Stimulated activated CD4-positive, alpha-beta T cell treated with anti-CD3 and anti-CD28 coated beads, Interleukin-12 subunit alpha, Interleukin-12 subunit beta, amount 100 ng/mL, for 4 hours (primary cell): Measurements from ENCODE around the gene NRXN3.

Experiments used
- DNase-seq: peaks from one replicate; pipeline ENCODE4 v3.0.0-alpha.2; 2020

NRXN3 gene

DNA sequence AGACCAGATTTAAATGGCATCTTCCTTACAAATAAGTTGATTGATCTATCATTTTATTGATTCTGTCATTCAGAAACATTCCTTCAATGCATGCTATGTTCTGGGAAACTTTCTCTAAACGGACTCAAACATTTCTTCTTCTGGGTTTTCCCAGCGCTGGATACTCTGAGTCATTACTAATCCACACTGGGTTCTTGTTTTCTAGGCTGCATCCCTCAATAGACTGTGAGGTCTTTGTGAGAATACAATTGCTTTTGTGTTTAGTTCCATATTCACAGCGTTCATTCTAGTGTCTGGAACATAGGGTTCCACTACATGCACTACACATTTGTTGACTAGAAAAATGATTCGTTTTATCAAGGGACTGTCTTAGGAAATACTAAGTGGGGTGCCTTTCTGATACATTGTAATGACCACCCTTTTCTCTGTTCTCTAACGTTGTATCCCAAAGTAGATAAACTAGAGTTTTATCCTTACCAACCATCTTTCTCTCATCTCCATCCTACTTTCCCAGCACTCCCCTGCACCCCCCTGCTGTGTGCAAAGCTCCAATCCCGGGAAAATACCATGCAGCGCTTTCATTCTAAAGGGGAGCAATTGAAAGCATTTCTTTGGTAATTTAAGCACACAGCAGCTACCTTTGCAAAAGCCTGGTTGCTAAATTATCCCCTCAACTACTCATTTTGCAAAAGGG, 1162.5 kb downstream of the NRXN3 start:
- DNase-seq = no peak

- no peak for DNase-seq
These were observed 1163.0 kb downstream of the NRXN3 start for GRCh38 chr14:79333198-79333546.

- DNase-seq = no peak
These were observed 1164.1 kb downstream of the NRXN3 start for GRCh38 chr14:79334272-79334671.

GRCh38 chr14:79337761-79338160, 1167.6 kb downstream of the NRXN3 start:
- no peak for DNase-seq

GRCh38 chr14:79342942-79343341, 1172.8 kb downstream of the NRXN3 start:
- DNase-seq = no peak

DNA sequence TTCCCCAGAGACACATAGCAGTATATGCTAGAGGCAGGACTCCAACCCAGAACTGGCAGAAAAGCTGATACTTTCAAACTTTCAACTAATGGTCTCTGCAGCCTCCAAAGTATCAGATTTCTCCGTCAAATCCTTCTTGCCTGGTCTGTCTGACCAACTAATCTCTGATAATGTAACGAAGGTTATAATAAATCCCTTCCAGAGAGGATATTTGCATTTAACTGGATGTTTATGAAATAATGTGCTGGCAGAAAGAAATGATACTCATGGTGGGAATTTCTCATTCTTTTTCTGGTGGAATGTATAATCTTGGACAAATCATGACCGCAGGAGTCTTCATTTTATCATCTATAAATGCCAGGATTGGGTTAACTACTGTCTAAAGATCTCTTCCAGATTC, 1180.8 kb downstream of the NRXN3 start:
- no peak for DNase-seq

DNA sequence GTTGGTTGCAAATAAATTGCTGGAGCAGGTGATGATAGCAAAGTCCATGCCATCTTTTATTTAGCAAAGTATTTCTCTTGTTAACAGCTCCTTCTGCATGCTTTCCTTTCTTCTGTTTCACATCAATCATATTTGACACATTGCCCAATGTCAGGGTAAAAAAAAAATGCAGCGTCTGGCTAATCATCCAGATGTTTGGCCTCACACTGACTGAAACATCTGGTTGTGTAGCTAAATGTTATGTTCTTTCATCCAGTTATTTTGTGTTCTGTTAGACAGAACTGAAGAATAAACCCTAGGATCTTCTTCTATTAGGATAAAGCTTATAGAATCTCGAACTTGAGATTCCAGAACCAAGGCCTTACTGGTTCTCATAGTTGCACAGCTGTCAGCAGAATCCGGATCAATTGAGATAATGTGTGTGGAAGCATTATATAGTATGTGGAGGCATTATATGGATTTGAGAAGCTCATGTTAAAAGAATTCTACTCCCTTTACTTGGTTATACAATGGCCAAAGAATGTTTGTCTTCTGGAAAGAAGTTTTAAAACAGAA, 1182.0 kb downstream of the NRXN3 start:
- no peak for DNase-seq

DNA sequence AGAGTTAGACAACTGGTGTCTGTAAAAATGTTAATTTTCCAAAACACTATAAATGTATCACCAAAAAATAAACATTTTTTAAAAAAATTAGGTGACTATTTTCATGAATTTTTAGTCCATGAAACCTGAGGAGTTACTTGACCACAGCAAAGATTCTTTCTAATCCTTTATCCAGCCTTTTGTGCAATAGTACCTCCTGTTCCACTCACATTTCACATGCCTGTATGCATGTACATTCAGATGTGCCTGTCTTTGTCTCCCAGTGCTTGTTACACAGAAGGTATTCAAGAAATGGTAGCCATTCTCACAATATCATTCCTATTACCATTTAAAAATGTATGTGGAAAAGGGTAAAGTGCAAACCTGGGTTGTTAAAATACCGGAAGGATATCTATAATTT, 1184.2 kb downstream of the NRXN3 start:
- no peak for DNase-seq

GRCh38 chr14:79356040-79356439, 1185.9 kb downstream of the NRXN3 start:
- no peak for DNase-seq

GRCh38 chr14:79357307-79357706, 1187.1 kb downstream of the NRXN3 start:
- DNase-seq = no peak

GRCh38 chr14:79363291-79363690, 1193.1 kb downstream of the NRXN3 start:
- no peak for DNase-seq

DNA sequence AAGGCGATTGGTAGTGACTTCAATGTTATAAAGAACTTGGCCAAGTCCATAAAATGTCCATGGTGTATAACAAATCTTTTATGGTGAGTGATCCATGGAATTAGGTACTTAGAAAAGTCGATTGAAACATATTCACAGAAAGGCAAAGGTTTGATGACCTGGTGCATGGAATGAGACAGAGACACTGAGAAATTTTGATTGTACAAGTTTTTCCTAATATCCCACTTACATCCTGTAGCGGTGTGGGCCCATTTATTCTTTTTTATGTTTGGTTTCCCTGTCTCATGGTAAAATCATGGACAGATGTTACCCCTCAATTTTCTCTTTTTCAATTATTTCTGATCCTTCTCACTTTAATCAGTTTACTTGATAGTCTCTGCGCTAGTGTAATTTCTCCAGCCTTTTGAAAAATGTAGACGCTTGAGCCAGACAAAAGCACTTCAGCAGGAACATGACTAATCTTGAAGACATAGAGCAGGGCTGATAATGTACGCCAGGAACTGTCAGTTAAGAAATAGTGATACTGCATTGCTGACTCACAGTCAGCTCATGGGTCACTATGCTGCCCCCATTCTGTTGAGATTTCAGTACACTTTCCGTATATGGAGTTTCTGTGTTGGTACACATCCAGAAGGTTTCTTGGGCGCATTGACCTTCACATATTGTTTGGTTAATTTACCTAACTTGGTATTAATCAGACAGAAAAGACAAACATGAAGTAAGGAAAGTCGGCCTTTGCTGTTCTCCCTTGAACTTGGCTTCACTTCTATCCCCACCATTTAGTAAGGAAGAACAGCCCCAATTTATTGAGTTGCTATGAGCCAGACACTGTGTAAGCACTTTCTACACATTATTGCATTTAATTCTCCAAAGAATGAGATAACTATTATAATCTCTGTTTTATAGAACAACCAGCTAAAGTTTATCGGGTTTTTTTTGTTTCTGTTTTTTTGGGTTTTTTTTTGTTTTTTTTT, 1199.5 kb downstream of the NRXN3 start:
- DNase-seq = no peak

GRCh38 chr14:79370969-79371368, 1200.8 kb downstream of the NRXN3 start:
- no peak for DNase-seq

DNA sequence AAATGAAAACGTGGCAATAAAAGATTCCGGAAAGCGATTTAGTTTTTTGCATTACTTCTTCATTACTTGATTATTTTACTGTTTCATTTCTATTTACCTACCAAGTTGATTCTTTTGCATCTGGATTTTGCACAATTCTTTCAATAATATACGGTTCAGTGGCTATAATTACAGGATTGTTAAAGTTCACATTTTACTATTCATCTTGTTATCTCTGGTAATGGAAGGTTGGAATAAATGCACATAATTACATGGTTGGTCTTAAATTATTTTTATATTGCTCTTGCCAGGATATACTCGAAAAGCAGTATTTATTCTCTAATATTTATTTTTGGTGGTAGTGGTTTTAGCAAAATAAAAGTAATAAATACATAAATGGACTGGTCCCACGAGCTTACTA, 1203.3 kb downstream of the NRXN3 start:
- no peak for DNase-seq

DNA sequence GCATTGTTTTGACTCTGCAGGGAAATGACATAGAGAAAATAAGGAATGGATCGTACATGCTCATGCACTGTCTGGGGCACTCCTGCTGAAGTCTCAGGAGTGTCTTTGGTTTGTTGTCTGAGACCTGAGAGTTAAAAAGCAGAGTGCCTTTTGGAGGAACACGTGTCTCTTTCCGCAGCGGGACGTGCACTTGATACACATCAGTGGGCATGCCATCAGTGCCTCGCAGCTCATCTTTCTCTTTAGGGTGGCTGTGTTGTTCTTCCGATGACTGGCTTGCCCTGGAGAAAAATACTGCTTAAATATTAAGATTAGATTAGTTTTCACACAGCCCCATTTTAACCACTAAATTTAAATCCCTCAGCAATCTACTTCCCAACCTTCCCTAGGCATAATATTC, 1205.2 kb downstream of the NRXN3 start:
- DNase-seq = no peak

GRCh38 chr14:79376557-79376956, 1206.4 kb downstream of the NRXN3 start:
- no peak for DNase-seq

DNA sequence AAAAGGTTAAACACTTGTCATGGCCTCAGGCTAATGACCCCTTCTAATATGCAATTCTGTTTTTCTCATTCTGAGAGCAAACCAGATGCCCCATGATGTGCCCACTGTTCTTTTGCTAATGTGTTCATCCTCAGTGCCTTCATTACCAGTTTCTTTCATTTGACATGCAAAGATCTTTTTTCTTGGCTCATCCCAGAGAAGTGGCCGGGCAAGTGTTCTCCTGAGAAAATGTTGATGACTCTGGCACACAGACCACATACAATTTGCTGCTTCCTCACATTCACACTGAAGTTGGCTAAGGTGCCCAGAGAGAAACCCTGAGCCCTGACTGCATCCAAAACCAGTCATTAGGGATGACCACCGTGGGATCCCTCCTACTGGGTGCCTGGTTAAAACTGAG, 1207.8 kb downstream of the NRXN3 start:
- no peak for DNase-seq

GRCh38 chr14:79379266-79379665, 1209.1 kb downstream of the NRXN3 start:
- no peak for DNase-seq

GRCh38 chr14:79383031-79383430, 1212.9 kb downstream of the NRXN3 start:
- no peak for DNase-seq

- no peak for DNase-seq
These were observed 1213.3 kb downstream of the NRXN3 start for GRCh38 chr14:79383475-79383874.

- DNase-seq = no peak
These were observed 1224.9 kb downstream of the NRXN3 start for GRCh38 chr14:79395061-79395460.

GRCh38 chr14:79404874-79405511, 1234.8 kb downstream of the NRXN3 start:
- no peak for DNase-seq

GRCh38 chr14:79405512-79405910, 1235.3 kb downstream of the NRXN3 start:
- no peak for DNase-seq

DNA sequence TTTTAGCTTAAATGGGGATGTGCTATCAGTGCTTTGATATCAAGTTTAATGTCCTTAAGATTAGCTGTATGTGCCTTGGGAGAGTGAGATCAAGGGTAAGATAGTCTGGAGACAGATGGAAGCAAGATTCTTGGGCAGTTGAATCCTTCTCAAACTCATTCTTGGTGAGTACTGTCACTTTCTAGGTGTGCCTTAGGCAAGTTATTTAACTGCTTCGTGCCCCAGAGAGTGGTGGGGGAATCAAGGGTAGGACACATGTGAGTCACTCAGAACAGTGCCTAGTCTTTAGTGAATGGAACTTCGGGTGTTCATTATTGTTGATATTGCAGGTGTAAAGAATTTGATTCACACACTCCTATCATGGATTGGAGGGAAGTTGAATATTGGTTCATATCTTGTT, 1237.4 kb downstream of the NRXN3 start:
- DNase-seq = no peak
